CD14-positive monocyte (primary cell): ENCODE data around the gene PRPF4. TPM values are rescaled to one million over a fixed set of nuclear protein-coding genes. Genes with fewer than 3 reads are reported as not detected.

ENCODE experiments used
- DNase-seq, 3 donors: peaks; one replicate each; pipeline ENCODE4 v3.0.0-alpha.2; 2011 to 2022
- H2AFZ ChIP-seq: 2 replicates; pipeline ENCODE4 v1.6.0; 2012; ENCODE audit warnings: mild to moderate bottlenecking, low read depth, low read length, inconsistent platforms; ENCODE audit not compliant: insufficient read depth, poor library complexity, severe bottlenecking
- H3K27ac ChIP-seq, 2 donors: 1 replicate in 1 of 2; 2 replicates in 1 of 2; pipeline ENCODE4 v1.5.1; 2012 to 2013; ENCODE audit warnings: low read length in 2 of 2, control low read depth in 1 of 2, inconsistent platforms in 1 of 2, low read depth in 1 of 2, mild to moderate bottlenecking in 1 of 2
- H3K27me3 ChIP-seq, 2 donors: one replicate each; pipeline versions ENCODE4 v1.6.0 to v1.6.1; 2011 to 2013; ENCODE audit warnings: low read length in 2 of 2; ENCODE audit not compliant: control insufficient read depth in 2 of 2, insufficient read depth in 2 of 2
- H3K36me3 ChIP-seq, 2 donors: replicated peaks in 1 of 2; 1 replicate in 1 of 2; 2 replicates in 1 of 2; pipeline versions ENCODE4 v1.5.1 to v1.6.1; 2012 to 2013; ENCODE audit warnings: low read length in 2 of 2, control low read depth in 1 of 2, inconsistent platforms in 1 of 2, mild to moderate bottlenecking in 1 of 2; ENCODE audit not compliant: insufficient read depth in 2 of 2, control insufficient read depth in 1 of 2
- H3K4me1 ChIP-seq, 2 donors: 1 replicate in 1 of 2; 2 replicates in 1 of 2; pipeline versions ENCODE4 v1.5.1 to v1.6.1; 2012 to 2013; ENCODE audit warnings: low read length in 2 of 2, control low read depth in 1 of 2, inconsistent platforms in 1 of 2, mild to moderate bottlenecking in 1 of 2, moderate library complexity in 1 of 2; ENCODE audit not compliant: insufficient read depth in 2 of 2, control insufficient read depth in 1 of 2
- H3K4me2 ChIP-seq: replicated peaks from 2 replicates; pipeline ENCODE3; 2012; ENCODE audit warnings: low read length, moderate library complexity, mild to moderate bottlenecking; ENCODE audit not compliant: poor library complexity, severe bottlenecking; ENCODE audit errors: extremely low read depth
- H3K4me3 ChIP-seq, 3 experiments: fragments of 200-600 bp in 1 of 3; sonication (generic) in 1 of 3; replicated peaks in 1 of 3; 1 replicate in 2 of 3; 2 replicates in 1 of 3; pipeline ENCODE4 v1.5.1; 2011 to 2013; ENCODE audit warnings: low read length in 3 of 3, mild to moderate bottlenecking in 3 of 3, control low read depth in 2 of 3, low read depth in 2 of 3, inconsistent platforms in 1 of 3, moderate library complexity in 1 of 3
- H3K79me2 ChIP-seq: 2 replicates; pipeline ENCODE4 v1.6.0; 2012; ENCODE audit warnings: mild to moderate bottlenecking, control low read depth, inconsistent platforms, low read length, moderate library complexity; ENCODE audit not compliant: insufficient read depth
- H3K9ac ChIP-seq: 2 replicates; pipeline ENCODE4 v1.6.0; 2017; ENCODE audit warnings: low read length, mild to moderate bottlenecking; ENCODE audit not compliant: insufficient read depth, poor library complexity, severe bottlenecking
- H3K9me3 ChIP-seq, 2 donors: replicated peaks in 1 of 2; 1 replicate in 1 of 2; 2 replicates in 1 of 2; pipeline versions ENCODE4 v1.5.1 to v1.6.1; 2012 to 2013; ENCODE audit warnings: low read length in 2 of 2, control low read depth in 1 of 2; ENCODE audit not compliant: control insufficient read depth in 1 of 2, insufficient read depth in 1 of 2
- H4K20me1 ChIP-seq: 2 replicates; pipeline ENCODE4 v1.6.0; 2012; ENCODE audit warnings: mild to moderate bottlenecking, low read length, control low read depth, moderate library complexity; ENCODE audit not compliant: insufficient read depth
- H3K27ac Mint-ChIP-seq, 7 donors: one replicate each; pipeline ENCODE4 v1.8.0; 2020; ENCODE audit warnings: mild to moderate bottlenecking in 7 of 7, mixed read lengths in 7 of 7, moderate library complexity in 6 of 7, inconsistent platforms in 2 of 7
- H3K27me3 Mint-ChIP-seq, 3 donors: one replicate each; pipeline ENCODE4 v1.8.0; 2021 to 2022; ENCODE audit warnings: low read depth in 3 of 3, mild to moderate bottlenecking in 3 of 3, mixed read lengths in 3 of 3, moderate library complexity in 3 of 3, inconsistent platforms in 1 of 3
- H3K36me3 Mint-ChIP-seq, 2 donors: one replicate each; pipeline ENCODE4 v1.8.0; 2020; ENCODE audit warnings: mixed read lengths in 2 of 2, inconsistent platforms in 1 of 2, mild to moderate bottlenecking in 1 of 2
- H3K4me1 Mint-ChIP-seq: one replicate; pipeline ENCODE4 v1.8.0; 2020; ENCODE audit warnings: mild to moderate bottlenecking, mixed read lengths
- H3K4me3 Mint-ChIP-seq, 2 donors: one replicate each; pipeline ENCODE4 v1.8.0; 2020; ENCODE audit warnings: mild to moderate bottlenecking in 2 of 2, mixed read lengths in 2 of 2, moderate library complexity in 1 of 2
- H3K9me3 Mint-ChIP-seq, 7 donors: one replicate each; pipeline ENCODE4 v1.8.0; 2020 to 2022; ENCODE audit warnings: mixed read lengths in 7 of 7, mild to moderate bottlenecking in 6 of 7, moderate library complexity in 6 of 7, inconsistent platforms in 2 of 7
- WGBS: methylation state at CpG from one replicate; pipeline ENCODE4 v1.1.5; 2013; ENCODE audit warnings: missing lambda C conversion rate; ENCODE audit not compliant: insufficient coverage; 5-methylcytosine and 5-hydroxymethylcytosine counted together
- intact Hi-C, 2 donors: fragments of 100-400 bp; cut with micrococcal nuclease; formaldehyde crosslinking; loops; one replicate each; pipeline versions ENCODE4 v1.15.0 to v1.15.1; 2023
- polyA plus RNA-seq, 3 donors: library from polyadenylated mRNA; depleted of rRNA in 1 of 3; unstranded in 2 of 3; stranded (reverse) in 1 of 3; fragments of 300-500 nt in 2 of 3; fragments of >200 nt in 1 of 3; fragmentation: Illumina TruSeq in 2 of 3; gene quantifications; 1 replicate in 2 of 3; 2 replicates in 1 of 3; pipeline ENCODE4 v1.2.3, GENCODE V29; 2012 to 2021
- TF ChIP-seq, protein P1 (sequence below): fragments of 200-600 bp; IDR thresholded peaks from one replicate; pipeline ENCODE4 v1.8.0; 2022; ENCODE audit warnings: antibody characterized with exemption, mild to moderate bottlenecking

PRPF4 gene
- polyA plus RNA-seq, 3 donors, result 13.0 to 23.8 (median 22.1) TPM

GRCh38 chr9:113258282-113258681 is 17.2 kb upstream of the PRPF4 start:
- Mint-ChIP-seq H3K27me3 (peaks cover 0 to 4% (median 0%) of the 10 kb centered on the region in 3 donors), H3K36me3 (peaks cover 56 to 72% of the 10 kb centered on the region in 2 donors), H3K4me1 (peaks cover 12% of the 10 kb centered on the region), H3K4me3 (no peak overlapping the region), H3K9me3 (no peaks in the 10 kb centered on the region), H3K27ac (no peak overlapping the region)
- no peaks in the 10 kb centered on the region for H3K27me3 ChIP-seq
- H3K36me3 ChIP-seq, result peaks cover 51 to 66% of the 10 kb centered on the region in 2 donors
- peaks cover 5% of the 10 kb centered on the region for H3K79me2 ChIP-seq
- H3K4me2 ChIP-seq, result no peak overlapping the region
- no peak overlapping the region for H3K4me3 ChIP-seq
- H3K9me3 ChIP-seq, result no peaks in the 10 kb centered on the region
- no peak for DNase-seq
- peaks cover 14 to 15% of the 10 kb centered on the region in 2 donors for H3K4me1 ChIP-seq
- H3K9ac ChIP-seq, result no peak overlapping the region
- TF ChIP-seq, protein P1, sequence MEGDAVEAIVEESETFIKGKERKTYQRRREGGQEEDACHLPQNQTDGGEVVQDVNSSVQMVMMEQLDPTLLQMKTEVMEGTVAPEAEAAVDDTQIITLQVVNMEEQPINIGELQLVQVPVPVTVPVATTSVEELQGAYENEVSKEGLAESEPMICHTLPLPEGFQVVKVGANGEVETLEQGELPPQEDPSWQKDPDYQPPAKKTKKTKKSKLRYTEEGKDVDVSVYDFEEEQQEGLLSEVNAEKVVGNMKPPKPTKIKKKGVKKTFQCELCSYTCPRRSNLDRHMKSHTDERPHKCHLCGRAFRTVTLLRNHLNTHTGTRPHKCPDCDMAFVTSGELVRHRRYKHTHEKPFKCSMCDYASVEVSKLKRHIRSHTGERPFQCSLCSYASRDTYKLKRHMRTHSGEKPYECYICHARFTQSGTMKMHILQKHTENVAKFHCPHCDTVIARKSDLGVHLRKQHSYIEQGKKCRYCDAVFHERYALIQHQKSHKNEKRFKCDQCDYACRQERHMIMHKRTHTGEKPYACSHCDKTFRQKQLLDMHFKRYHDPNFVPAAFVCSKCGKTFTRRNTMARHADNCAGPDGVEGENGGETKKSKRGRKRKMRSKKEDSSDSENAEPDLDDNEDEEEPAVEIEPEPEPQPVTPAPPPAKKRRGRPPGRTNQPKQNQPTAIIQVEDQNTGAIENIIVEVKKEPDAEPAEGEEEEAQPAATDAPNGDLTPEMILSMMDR, result no peak
- H3K27ac ChIP-seq, result no peak overlapping the region
- peaks cover 6% of the 10 kb centered on the region for H4K20me1 ChIP-seq
- no peak overlapping the region for H2AFZ ChIP-seq
- WGBS, result no CpG with 5 or more reads among the region's 1 CpG
- intact Hi-C loops, result no loop called here

DNA sequence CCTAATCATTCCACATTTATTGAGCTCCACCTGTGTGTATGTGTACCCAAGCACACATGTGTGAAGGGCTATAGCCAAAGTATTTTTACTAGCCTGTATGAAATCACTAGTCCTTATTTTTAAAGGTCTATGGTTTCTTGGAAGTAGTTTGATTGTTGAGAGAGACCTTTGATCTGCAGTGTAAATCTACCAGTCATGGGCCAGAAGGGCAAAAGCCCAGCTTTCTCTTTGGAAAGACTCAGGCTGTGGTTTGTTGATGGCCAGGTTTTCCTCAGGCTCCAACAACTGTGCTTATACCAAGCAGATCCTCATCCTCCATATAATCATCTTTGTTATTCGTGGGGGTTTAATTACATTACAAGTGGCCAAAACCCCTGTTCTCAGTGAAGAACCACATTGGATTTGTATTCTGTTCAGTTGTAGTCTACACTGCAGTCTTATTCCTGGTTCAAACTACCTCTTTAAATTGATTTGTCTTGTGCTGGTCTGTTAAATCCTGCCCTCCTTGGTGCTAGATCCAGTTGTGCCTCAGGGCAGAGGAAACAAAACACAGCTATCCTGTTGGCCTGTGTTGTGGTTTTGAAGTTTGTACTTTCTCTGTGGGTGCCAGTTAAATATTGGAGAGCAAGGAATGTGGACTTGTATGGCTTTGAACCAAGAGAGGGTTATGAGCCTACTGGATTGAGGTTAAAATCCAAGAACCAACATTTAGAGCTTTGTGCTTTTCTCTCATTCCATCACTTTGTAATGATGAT is 13.4 kb upstream of the PRPF4 start:
- H3K27ac ChIP-seq, result no peak overlapping the region
- H3K79me2 ChIP-seq, result no peaks in the 10 kb centered on the region
- DNase-seq, result no peak
- intact Hi-C loops, result no loop called here
- no peaks in the 10 kb centered on the region for H3K9me3 ChIP-seq
- H3K27me3 Mint-ChIP-seq, result peaks cover 0 to 4% (median 0%) of the 10 kb centered on the region in 3 donors
- no peak overlapping the region for H3K9ac ChIP-seq
- WGBS, result no CpG with 5 or more reads among the region's 1 CpG
- TF ChIP-seq, protein P1, result no peak
- no peaks in the 10 kb centered on the region for H4K20me1 ChIP-seq
- H3K36me3 Mint-ChIP-seq, result peaks cover 64 to 81% of the 10 kb centered on the region in 2 donors
- H3K27ac Mint-ChIP-seq, result peak overlapping the region in 1 of 7 donors; percentile 47
- no peaks in the 10 kb centered on the region for H3K4me1 ChIP-seq
- H3K4me1 Mint-ChIP-seq, result no peaks in the 10 kb centered on the region
- H2AFZ ChIP-seq, result no peak overlapping the region
- H3K4me3 ChIP-seq, result no peak overlapping the region
- H3K27me3 ChIP-seq, result no peaks in the 10 kb centered on the region
- peaks cover 55 to 84% of the 10 kb centered on the region in 2 donors for H3K36me3 ChIP-seq
- no peaks in the 10 kb centered on the region for H3K9me3 Mint-ChIP-seq
- H3K4me2 ChIP-seq, result no peak overlapping the region
- H3K4me3 Mint-ChIP-seq, result no peak overlapping the region
